GM12878 (cell line): Measurements from ENCODE around the gene CASP10. TPM values are rescaled to one million over a fixed set of nuclear protein-coding genes. Genes with fewer than 3 reads are reported as not detected.
A peak's percentile ranks its signal among the peaks of the same experiment; 100 is the strongest.

ENCODE experiments used
- BACH1 ChIP-seq: fragments of 450-650 bp; IDR thresholded peaks from 2 replicates; pipeline ENCODE4 v1.6.1; 2017; ENCODE audit warnings: mild to moderate bottlenecking, borderline replicate concordance
- BHLHE40 ChIP-seq, 2 experiments: fragments of 450-650 bp in 1 of 2; IDR thresholded peaks; 2 replicates each; pipeline ENCODE4 v1.6.1; 2011 to 2017; ENCODE audit warnings: low read depth in 2 of 2, borderline replicate concordance in 1 of 2, improper control_type of control experiment in 1 of 2, low read length in 1 of 2, mild to moderate bottlenecking in 1 of 2
- CBFB ChIP-seq: IDR thresholded peaks from 2 replicates; pipeline ENCODE4 v1.6.1; 2016; ENCODE audit warnings: antibody characterized with exemption, low read depth
- CHD1 ChIP-seq: IDR thresholded peaks from 2 replicates; pipeline ENCODE4 v1.6.1; 2012; ENCODE audit warnings: low read depth, low read length, improper control_type of control experiment
- CHD4 ChIP-seq: fragments of 200-600 bp; sonication (generic); IDR thresholded peaks from 2 replicates; pipeline ENCODE4 v1.6.1; 2016; ENCODE audit warnings: mild to moderate bottlenecking
- DPF2 ChIP-seq: fragments of 450-650 bp; IDR thresholded peaks from 2 replicates; pipeline ENCODE4 v1.6.1; 2017; ENCODE audit warnings: mild to moderate bottlenecking
- E4F1 ChIP-seq: fragments of 450-650 bp; IDR thresholded peaks from 2 replicates; pipeline ENCODE4 v1.6.1; 2018; ENCODE audit warnings: borderline replicate concordance, mild to moderate bottlenecking; ENCODE audit not compliant: partially characterized antibody
- EED ChIP-seq: sonication (generic); IDR thresholded peaks from 2 replicates; pipeline ENCODE4 v1.6.1; 2016; ENCODE audit warnings: antibody characterized with exemption, low read depth
- ETV6 ChIP-seq, 2 experiments: fragments of 450-650 bp in 1 of 2; IDR thresholded peaks in 1 of 2; conservative IDR thresholded peaks in 1 of 2; 2 replicates each; pipeline ENCODE4 v1.6.1; 2014; ENCODE audit warnings: antibody characterized with exemption in 1 of 2, borderline replicate concordance in 1 of 2, low read depth in 1 of 2, mild to moderate bottlenecking in 1 of 2, moderate library complexity in 1 of 2
- FOS ChIP-seq: IDR thresholded peaks from 3 replicates; pipeline ENCODE4 v1.6.1; 2011; ENCODE audit warnings: borderline replicate concordance; ENCODE audit not compliant: insufficient read length; ENCODE audit errors: extremely low read depth
- GABPA ChIP-seq: IDR thresholded peaks from 2 replicates; pipeline ENCODE4 v1.6.1; 2014; ENCODE audit warnings: antibody characterized with exemption, low read depth, mild to moderate bottlenecking, inconsistent platforms
- HDGF ChIP-seq: fragments of 450-650 bp; IDR thresholded peaks from 2 replicates; pipeline ENCODE4 v1.6.1; 2016; ENCODE audit warnings: antibody characterized with exemption
- JUNB ChIP-seq: IDR thresholded peaks from 2 replicates; pipeline ENCODE4 v1.6.1; 2016; ENCODE audit warnings: antibody characterized with exemption, mild to moderate bottlenecking
- MEF2B ChIP-seq: fragments of 450-650 bp; IDR thresholded peaks from 2 replicates; pipeline ENCODE4 v1.6.1; 2018; ENCODE audit warnings: mild to moderate bottlenecking, moderate library complexity; ENCODE audit not compliant: partially characterized antibody, poor library complexity, severe bottlenecking
- NFYA ChIP-seq: IDR thresholded peaks from 2 replicates; pipeline ENCODE4 v1.6.1; 2011; ENCODE audit warnings: low read depth, mild to moderate bottlenecking, low read length, improper control_type of control experiment, borderline replicate concordance
- PML ChIP-seq: IDR thresholded peaks from 2 replicates; pipeline ENCODE4 v1.6.1; 2012; ENCODE audit warnings: low read length, inconsistent platforms
- RAD51 ChIP-seq: fragments of 450-650 bp; IDR thresholded peaks from 2 replicates; pipeline ENCODE4 v1.6.1; 2016; ENCODE audit warnings: moderate library complexity, mild to moderate bottlenecking, inconsistent platforms
- RCOR1 ChIP-seq: conservative IDR thresholded peaks from 2 replicates; pipeline ENCODE4 v1.6.1; 2012; ENCODE audit warnings: low read depth, low read length, improper control_type of control experiment
- SIX5 ChIP-seq: IDR thresholded peaks from 2 replicates; pipeline ENCODE4 v1.6.1; 2011; ENCODE audit warnings: mild to moderate bottlenecking, low read depth, low read length, moderate library complexity; ENCODE audit not compliant: severe bottlenecking
- SP1 ChIP-seq: IDR thresholded peaks from one replicate; pipeline ENCODE4 v1.6.1; 2011; ENCODE audit warnings: low read depth, low read length
- SREBF1 ChIP-seq: IDR thresholded peaks from 2 replicates; pipeline ENCODE4 v1.6.1; 2012; ENCODE audit warnings: mild to moderate bottlenecking, low read length
- TARDBP ChIP-seq: IDR thresholded peaks from 2 replicates; pipeline ENCODE4 v1.6.1; 2016; ENCODE audit warnings: borderline replicate concordance
- TCF3 ChIP-seq: IDR thresholded peaks from 2 replicates; pipeline ENCODE4 v1.6.1; 2012; ENCODE audit warnings: low read depth, mild to moderate bottlenecking, low read length, borderline replicate concordance; ENCODE audit not compliant: insufficient read depth
- YBX1 ChIP-seq: fragments of 450-650 bp; IDR thresholded peaks from 2 replicates; pipeline ENCODE4 v1.6.1; 2016; ENCODE audit warnings: antibody characterized with exemption
- ZNF24 ChIP-seq: fragments of 450-650 bp; IDR thresholded peaks from 2 replicates; pipeline ENCODE4 v1.6.1; 2017; ENCODE audit warnings: antibody characterized with exemption, mild to moderate bottlenecking
- ZNF384 ChIP-seq: IDR thresholded peaks from 2 replicates; pipeline ENCODE4 v1.6.1; 2012; ENCODE audit warnings: low read depth, mild to moderate bottlenecking, low read length, improper control_type of control experiment, borderline replicate concordance
- polyA plus RNA-seq, 11 experiments: library from polyadenylated mRNA; depleted of rRNA in 4 of 11; unstranded in 6 of 11; stranded (reverse) in 5 of 11; fragments of >200 nt; fragmentation: Nextera tagmentation in 4 of 11; fragmentation: Illumina TruSeq in 1 of 11; extraction: Ambion mirVana in 4 of 11; extraction: Trizol in 1 of 11; gene quantifications; 1 replicate in 1 of 11; 2 replicates in 10 of 11; pipeline versions ENCODE4 v1.2.1 to v1.2.3, GENCODE V29; 2011 to 2016; ENCODE audit warnings: inconsistent platforms in 2 of 11, missing spikeins in 2 of 11, low read depth in 1 of 11
- total RNA-seq, 4 experiments: library from RNA; depleted of rRNA in 3 of 4; stranded (reverse); fragments of >200 nt in 3 of 4; fragmentation: Illumina TruSeq in 1 of 4; extraction: Trizol in 1 of 4; gene quantifications; 2 replicates each; pipeline versions ENCODE4 v1.2.1 to v1.2.3, GENCODE V29; 2013 to 2021
- TF ChIP-seq, protein P1 (sequence below): fragments of 450-650 bp; formaldehyde crosslinking; IDR thresholded peaks from 2 replicates; pipeline ENCODE4 v1.4.0; 2022; ENCODE audit warnings: mild to moderate bottlenecking, moderate library complexity

CASP10 gene
- total and polyA plus RNA-seq, 10 of the 15 experiments (the other 5 are each of a cell fraction or from before 2014, with no cell fraction given) = 7.2 to 14.1 (median 10.8) TPM

- TF ChIP-seq ETV6 (conservative IDR thresholded peaks at IDR 0.05 in 1 of 2, IDR thresholded peaks at IDR 0.05 in 1 of 2; ENCODE audit: borderline replicate concordance in 1 of 2, low read depth in 1 of 2) (no peak; a peak in 1 of 4 replicates), ZNF24 (peak; percentile 77), SIX5 (no peak), BACH1 (no peak), CBFB (0 out of 2 replicates have a peak, but pooled peaks have one; percentile 23), PML (0 out of 2 replicates have a peak, but pooled peaks have one; percentile 62), E4F1 (no peak), CHD4 (no peak), ZNF384 (no peak), FOS (no peak), SREBF1 (no peak), YBX1 (no peak), CHD1 (no peak), GABPA (no peak), NFYA (no peak), BHLHE40 (IDR thresholded peaks at IDR 0.05; ENCODE audit: borderline replicate concordance in 1 of 2, low read depth in 2 of 2, low read length in 1 of 2) (peak; percentile 76 to 81), RCOR1 (no peak), TCF3 (peak; percentile 78; the same call in 1 of the 2 replicates), HDGF (peak; percentile 66), JUNB (no peak), MEF2B (peak; percentile 91), EED (peak; percentile 94), TARDBP (no peak), SP1 (peak; percentile 9), RAD51 (peak; percentile 97), DPF2 (peak; percentile 76)
- TF ChIP-seq, protein P1, sequence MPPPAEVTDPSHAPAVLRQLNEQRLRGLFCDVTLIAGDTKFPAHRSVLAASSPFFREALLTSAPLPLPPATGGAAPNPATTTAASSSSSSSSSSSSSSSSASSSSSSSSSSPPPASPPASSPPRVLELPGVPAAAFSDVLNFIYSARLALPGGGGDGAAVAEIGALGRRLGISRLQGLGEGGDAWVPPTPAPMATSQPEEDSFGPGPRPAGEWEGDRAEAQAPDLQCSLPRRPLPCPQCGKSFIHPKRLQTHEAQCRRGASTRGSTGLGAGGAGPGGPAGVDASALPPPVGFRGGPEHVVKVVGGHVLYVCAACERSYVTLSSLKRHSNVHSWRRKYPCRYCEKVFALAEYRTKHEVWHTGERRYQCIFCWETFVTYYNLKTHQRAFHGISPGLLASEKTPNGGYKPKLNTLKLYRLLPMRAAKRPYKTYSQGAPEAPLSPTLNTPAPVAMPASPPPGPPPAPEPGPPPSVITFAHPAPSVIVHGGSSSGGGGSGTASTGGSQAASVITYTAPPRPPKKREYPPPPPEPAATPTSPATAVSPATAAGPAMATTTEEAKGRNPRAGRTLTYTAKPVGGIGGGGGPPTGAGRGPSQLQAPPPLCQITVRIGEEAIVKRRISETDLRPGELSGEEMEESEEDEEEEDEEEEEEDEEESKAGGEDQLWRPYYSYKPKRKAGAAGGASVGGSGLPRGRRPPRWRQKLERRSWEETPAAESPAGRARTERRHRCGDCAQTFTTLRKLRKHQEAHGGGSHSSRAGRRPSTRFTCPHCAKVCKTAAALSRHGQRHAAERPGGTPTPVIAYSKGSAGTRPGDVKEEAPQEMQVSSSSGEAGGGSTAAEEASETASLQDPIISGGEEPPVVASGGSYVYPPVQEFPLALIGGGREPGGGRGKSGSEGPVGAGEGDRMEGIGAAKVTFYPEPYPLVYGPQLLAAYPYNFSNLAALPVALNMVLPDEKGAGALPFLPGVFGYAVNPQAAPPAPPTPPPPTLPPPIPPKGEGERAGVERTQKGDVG = no peak; the same call in 1 of the 2 replicates
Measured at GRCh38 chr2:201158111-201158929, 24.6 kb upstream of the CASP10 start (continued).
